Activated CD4-positive, alpha-beta T cell treated with anti-CD3 and anti-CD28 coated beads, Interleukin-2, amount 10 ng/mL, durations not matched to agents 7 days and 5 days (primary cell): ENCODE data around the gene CDT1. TPM values are rescaled to one million over a fixed set of nuclear protein-coding genes. Genes with fewer than 3 reads are reported as not detected.

Experiments
- CTCF ChIA-PET: fragments of 350-600 bp; sonication (Branson Sonifier 250); formaldehyde crosslinking; loops from one replicate; lab custom pipeline; 2021; ENCODE audit warnings: antibody characterized with exemption; lab: Charles Lee
- POLR2A ChIA-PET: fragments of 350-600 bp; sonication (Branson Sonifier 250); formaldehyde crosslinking; loops from one replicate; lab custom pipeline; 2021; ENCODE audit warnings: antibody characterized with exemption; lab: Charles Lee
- DNase-seq: peaks from one replicate; pipeline ENCODE4 v3.0.0-alpha.2; 2020
- H3K27ac Mint-ChIP-seq: one replicate; pipeline ENCODE4 v1.8.0; 2021; ENCODE audit warnings: mild to moderate bottlenecking, moderate library complexity, mixed read lengths
- H3K27me3 Mint-ChIP-seq: one replicate; pipeline ENCODE4 v1.8.0; 2021; ENCODE audit warnings: mixed read lengths
- H3K36me3 Mint-ChIP-seq: one replicate; pipeline ENCODE4 v1.8.0; 2021; ENCODE audit warnings: low read depth, mixed read lengths
- H3K4me1 Mint-ChIP-seq: one replicate; pipeline ENCODE4 v1.8.0; 2021; ENCODE audit warnings: mixed read lengths
- H3K4me3 Mint-ChIP-seq: one replicate; pipeline ENCODE4 v1.8.0; 2021; ENCODE audit warnings: mild to moderate bottlenecking, moderate library complexity, mixed read lengths
- H3K9me3 Mint-ChIP-seq: one replicate; pipeline ENCODE4 v1.8.0; 2021; ENCODE audit warnings: mixed read lengths
- total RNA-seq, 2 experiments: library from RNA; stranded (reverse); gene quantifications; one replicate each; pipeline ENCODE4 v1.2.3, GENCODE V29; 2021

CDT1 gene
- total RNA-seq, 2 experiments from 2014 or later = 113 to 119 TPM

- H3K36me3 Mint-ChIP-seq = peaks cover 1% of the 10 kb centered on the region
- ChIA-PET POLR2A (no interaction called here), CTCF (interaction anchor here (1.0 kb wide), 1 partner anchor 10 kb away, joined by 3 read pairs; no protein-coding TSS in a partner anchor)
- H3K27ac Mint-ChIP-seq = peak overlapping the region; percentile 92
- H3K27me3 Mint-ChIP-seq = no peaks in the 10 kb centered on the region
- peaks cover 47% of the 10 kb centered on the region for H3K4me1 Mint-ChIP-seq
- no peaks in the 10 kb centered on the region for H3K9me3 Mint-ChIP-seq
- H3K4me3 Mint-ChIP-seq = peak overlapping the region; percentile 63
- DNase-seq = no peak
Observed at GRCh38 chr16:88789594-88789993, 14.0 kb upstream of the CDT1 start.

- CTCF ChIA-PET = no interaction called here
- DNase-seq = peak; percentile 70
- H3K9me3 Mint-ChIP-seq = no peaks in the 10 kb centered on the region
- peak overlapping the region; percentile 63 for H3K4me3 Mint-ChIP-seq
- peak overlapping the region; percentile 92 for H3K27ac Mint-ChIP-seq
- POLR2A ChIA-PET = no interaction called here
- H3K4me1 Mint-ChIP-seq = peaks cover 55% of the 10 kb centered on the region
- peaks cover 1% of the 10 kb centered on the region for H3K36me3 Mint-ChIP-seq
- no peaks in the 10 kb centered on the region for H3K27me3 Mint-ChIP-seq
Observed at GRCh38 chr16:88790312-88791211, 13.0 kb upstream of the CDT1 start.

GRCh38 chr16:88792078-88792550, 11.5 kb upstream of the CDT1 start:
- Mint-ChIP-seq H3K9me3 (no peaks in the 10 kb centered on the region), H3K36me3 (peaks cover 1% of the 10 kb centered on the region), H3K4me1 (peaks cover 60% of the 10 kb centered on the region), H3K27me3 (no peaks in the 10 kb centered on the region), H3K4me3 (no peak overlapping the region), H3K27ac (peak overlapping the region; percentile 83)
- ChIA-PET POLR2A (no interaction called here), CTCF (interaction anchor here (1.2 to 1.8 kb wide), 3 partner anchors 9 to 337 kb away, joined by 3 to 8 read pairs (median 5); no protein-coding TSS in a partner anchor)
- no peak for DNase-seq

GRCh38 chr16:88792668-88793250, 10.8 kb upstream of the CDT1 start:
- Mint-ChIP-seq H3K4me3 (no peak overlapping the region), H3K27ac (peak overlapping the region; percentile 78), H3K36me3 (peaks cover 1% of the 10 kb centered on the region), H3K27me3 (no peaks in the 10 kb centered on the region), H3K4me1 (peaks cover 60% of the 10 kb centered on the region), H3K9me3 (no peaks in the 10 kb centered on the region)
- CTCF ChIA-PET = interaction anchor here (1.2 to 1.8 kb wide), 4 partner anchors 9 to 338 kb away, joined by 3 to 8 read pairs (median 6); no protein-coding TSS in a partner anchor
- DNase-seq = no peak
- POLR2A ChIA-PET = no interaction called here

- Mint-ChIP-seq H3K9me3 (no peaks in the 10 kb centered on the region), H3K27me3 (no peaks in the 10 kb centered on the region), H3K4me1 (peaks cover 57% of the 10 kb centered on the region), H3K4me3 (no peak overlapping the region), H3K36me3 (peaks cover 1% of the 10 kb centered on the region), H3K27ac (peak overlapping the region; percentile 54)
- CTCF ChIA-PET = interaction anchor here (1.2 to 1.8 kb wide), 5 partner anchors 8 to 338 kb away, joined by 5 to 8 read pairs (median 7); no protein-coding TSS in a partner anchor
- no peak for DNase-seq
- POLR2A ChIA-PET = interaction anchor here (0.6 kb wide), 1 partner anchor 1152 kb away, joined by 3 read pairs; no protein-coding TSS in a partner anchor
Observed at GRCh38 chr16:88793251-88793954, 10.2 kb upstream of the CDT1 start.

- ChIA-PET POLR2A (no interaction called here), CTCF (interaction anchor here (0.7 to 1.3 kb wide), 3 partner anchors 13 to 86 kb away, joined by 3 to 5 read pairs (median 3); partner anchors contain the start of gene APRT)
- H3K27ac Mint-ChIP-seq = no peak overlapping the region
- no peak for DNase-seq
- no peaks in the 10 kb centered on the region for H3K9me3 Mint-ChIP-seq
- H3K4me1 Mint-ChIP-seq = peaks cover 61% of the 10 kb centered on the region
- H3K4me3 Mint-ChIP-seq = no peak overlapping the region
- H3K27me3 Mint-ChIP-seq = no peaks in the 10 kb centered on the region
- H3K36me3 Mint-ChIP-seq = peaks cover 11% of the 10 kb centered on the region
Observed at GRCh38 chr16:88796278-88796677, 7.3 kb upstream of the CDT1 start.

- Mint-ChIP-seq H3K4me1 (peaks cover 52% of the 10 kb centered on the region), H3K27me3 (no peaks in the 10 kb centered on the region), H3K4me3 (no peak overlapping the region), H3K9me3 (no peaks in the 10 kb centered on the region), H3K36me3 (peaks cover 11% of the 10 kb centered on the region), H3K27ac (no peak overlapping the region)
- ChIA-PET CTCF (interaction anchor here (0.6 kb wide), 1 partner anchor 22 kb away, joined by 5 read pairs; no protein-coding TSS in a partner anchor), POLR2A (no interaction called here)
- DNase-seq = no peak
Observed at GRCh38 chr16:88798073-88798472, 5.5 kb upstream of the CDT1 start.

- Mint-ChIP-seq H3K4me1 (peaks cover 44% of the 10 kb centered on the region), H3K36me3 (peaks cover 11% of the 10 kb centered on the region), H3K27me3 (no peaks in the 10 kb centered on the region), H3K4me3 (no peak overlapping the region), H3K9me3 (no peaks in the 10 kb centered on the region), H3K27ac (peak overlapping the region; percentile 66)
- POLR2A ChIA-PET = no interaction called here
- no peak for DNase-seq
- CTCF ChIA-PET = interaction anchor here (0.6 to 2.9 kb wide), 5 partner anchors 10 to 417 kb away, joined by 3 to 13 read pairs (median 4); no protein-coding TSS in a partner anchor
Observed at GRCh38 chr16:88798772-88799455, 4.7 kb upstream of the CDT1 start.

- Mint-ChIP-seq H3K27me3 (no peaks in the 10 kb centered on the region), H3K4me1 (peaks cover 41% of the 10 kb centered on the region), H3K36me3 (peaks cover 15% of the 10 kb centered on the region), H3K27ac (peak overlapping the region; percentile 25), H3K9me3 (no peaks in the 10 kb centered on the region), H3K4me3 (no peak overlapping the region)
- peak; percentile 57 for DNase-seq
- ChIA-PET POLR2A (no interaction called here), CTCF (interaction anchor here (1.0 to 2.9 kb wide), 7 partner anchors 10 to 416 kb away, joined by 3 to 13 read pairs (median 5); partner anchors contain the start of gene PIEZO1)
Observed at GRCh38 chr16:88799569-88800276, 3.9 kb upstream of the CDT1 start.

- H3K4me1 Mint-ChIP-seq = peaks cover 35% of the 10 kb centered on the region
- peak overlapping the region; percentile 1 for H3K27ac Mint-ChIP-seq
- no peak for DNase-seq
- H3K36me3 Mint-ChIP-seq = peaks cover 15% of the 10 kb centered on the region
- no peak overlapping the region for H3K4me3 Mint-ChIP-seq
- H3K27me3 Mint-ChIP-seq = no peaks in the 10 kb centered on the region
- ChIA-PET CTCF (interaction anchor here (1.0 to 2.9 kb wide), 4 partner anchors 10 to 63 kb away, joined by 3 to 13 read pairs (median 8); partner anchors contain the start of gene PIEZO1), POLR2A (no interaction called here)
- H3K9me3 Mint-ChIP-seq = no peaks in the 10 kb centered on the region
Observed at GRCh38 chr16:88800277-88800592, 3.4 kb upstream of the CDT1 start.

GRCh38 chr16:88804173-88804551, 573 bp downstream of the CDT1 start:
- no peaks in the 10 kb centered on the region for H3K27me3 Mint-ChIP-seq
- POLR2A ChIA-PET = no interaction called here
- DNase-seq = no peak
- H3K9me3 Mint-ChIP-seq = no peaks in the 10 kb centered on the region
- CTCF ChIA-PET = interaction anchor here (0.5 kb wide), 1 partner anchor 260 kb away, joined by 9 read pairs; no protein-coding TSS in a partner anchor
- peak overlapping the region; percentile 77 for H3K4me3 Mint-ChIP-seq
- H3K27ac Mint-ChIP-seq = peak overlapping the region; percentile 77
- H3K4me1 Mint-ChIP-seq = peaks cover 42% of the 10 kb centered on the region
- H3K36me3 Mint-ChIP-seq = peaks cover 28% of the 10 kb centered on the region
